ENCODE data around the gene KIAA1328. TPM values are rescaled to one million over a fixed set of nuclear protein-coding genes. Genes with fewer than 3 reads are reported as not detected.

KIAA1328 gene
- total RNA-seq, 1 donor from 2014 or later: 11.5 TPM

DNA sequence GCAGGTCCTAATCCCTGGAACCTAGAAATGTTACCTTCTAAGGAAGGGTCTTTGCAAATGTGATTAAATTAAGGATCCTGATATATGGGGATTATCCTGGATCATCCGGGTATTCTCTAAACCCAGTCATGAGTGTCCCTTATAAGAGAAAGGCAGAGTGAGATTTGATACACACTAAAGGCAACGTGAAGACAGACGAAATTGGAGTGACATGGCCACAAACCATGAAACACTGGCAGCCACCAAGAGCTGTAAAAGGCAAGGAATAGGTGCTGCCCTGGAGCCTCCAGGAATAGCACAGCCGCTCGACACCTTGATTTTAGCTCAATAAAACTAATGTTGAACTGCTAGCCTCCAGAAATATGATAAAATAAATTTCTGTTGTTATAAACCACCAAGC is 45.1 kb upstream of the KIAA1328 start:
- Histone ChIP-seq H3K9ac (no peak overlapping the region), H3K4me1 (peaks cover 19% of the 10 kb centered on the region), H3K9me3 (ENCODE audit: low read depth) (no peaks in the 10 kb centered on the region), H3F3A (ENCODE audit: low read depth) (peaks cover 13% of the 10 kb centered on the region), H3K27me3 (no peaks in the 10 kb centered on the region), H3K79me2 (ENCODE audit: low read depth) (no peaks in the 10 kb centered on the region), H3K4me3 (no peak overlapping the region), H4K20me1 (ENCODE audit: low read depth) (no peaks in the 10 kb centered on the region), H2AFZ (replicated peaks) (no peak overlapping the region), H3K36me3 (no peaks in the 10 kb centered on the region), H3K27ac (no peak overlapping the region), H3K4me2 (no peak overlapping the region)
- Mint-ChIP-seq H3K27ac (no peak overlapping the region), H3K36me3 (peaks cover 28% of the 10 kb centered on the region), H3K4me1 (peaks cover 13% of the 10 kb centered on the region), H3K4me3 (no peak overlapping the region), H3K9me3 (no peaks in the 10 kb centered on the region), H3K27me3 (ENCODE audit: insufficient read depth, low read depth) (peaks cover 4% of the 10 kb centered on the region)
- TF ChIP-seq, protein P1, sequence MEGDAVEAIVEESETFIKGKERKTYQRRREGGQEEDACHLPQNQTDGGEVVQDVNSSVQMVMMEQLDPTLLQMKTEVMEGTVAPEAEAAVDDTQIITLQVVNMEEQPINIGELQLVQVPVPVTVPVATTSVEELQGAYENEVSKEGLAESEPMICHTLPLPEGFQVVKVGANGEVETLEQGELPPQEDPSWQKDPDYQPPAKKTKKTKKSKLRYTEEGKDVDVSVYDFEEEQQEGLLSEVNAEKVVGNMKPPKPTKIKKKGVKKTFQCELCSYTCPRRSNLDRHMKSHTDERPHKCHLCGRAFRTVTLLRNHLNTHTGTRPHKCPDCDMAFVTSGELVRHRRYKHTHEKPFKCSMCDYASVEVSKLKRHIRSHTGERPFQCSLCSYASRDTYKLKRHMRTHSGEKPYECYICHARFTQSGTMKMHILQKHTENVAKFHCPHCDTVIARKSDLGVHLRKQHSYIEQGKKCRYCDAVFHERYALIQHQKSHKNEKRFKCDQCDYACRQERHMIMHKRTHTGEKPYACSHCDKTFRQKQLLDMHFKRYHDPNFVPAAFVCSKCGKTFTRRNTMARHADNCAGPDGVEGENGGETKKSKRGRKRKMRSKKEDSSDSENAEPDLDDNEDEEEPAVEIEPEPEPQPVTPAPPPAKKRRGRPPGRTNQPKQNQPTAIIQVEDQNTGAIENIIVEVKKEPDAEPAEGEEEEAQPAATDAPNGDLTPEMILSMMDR (IDR thresholded peaks at IDR 0.05): no peak
- TF ChIP-seq EZH2 (IDR thresholded peaks at IDR 0.05) (no peak), EZH2phosphoT487 (IDR thresholded peaks at IDR 0.05) (no peak)
- DNase-seq (ENCODE audit: low spot score): no peak

DNA sequence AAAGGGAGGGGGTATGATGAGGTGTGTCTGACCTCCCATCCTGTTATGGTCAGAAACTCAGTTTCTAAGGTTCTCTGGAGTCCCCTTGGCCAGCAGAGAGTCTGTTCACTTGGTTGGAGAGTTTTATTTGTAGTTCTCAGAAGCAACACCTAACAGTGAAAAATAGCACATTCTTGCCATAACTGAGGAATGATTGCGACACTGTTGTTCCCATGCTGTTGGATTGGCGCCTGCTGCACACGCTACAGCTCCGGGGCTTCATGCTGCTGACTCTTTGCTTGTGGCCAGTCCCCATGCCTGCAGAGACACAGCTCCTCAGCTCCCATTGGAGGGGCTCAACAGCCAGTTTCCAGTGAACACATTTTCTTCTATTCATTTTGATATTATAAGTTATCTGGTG is 42.2 kb upstream of the KIAA1328 start:
- Histone ChIP-seq H3K4me2 (peak overlapping the region; percentile 20), H2AFZ (replicated peaks) (no peak overlapping the region), H3F3A (ENCODE audit: low read depth) (peaks cover 13% of the 10 kb centered on the region), H3K9ac (no peak overlapping the region), H4K20me1 (ENCODE audit: low read depth) (no peaks in the 10 kb centered on the region), H3K36me3 (peaks cover 6% of the 10 kb centered on the region), H3K4me1 (peaks cover 19% of the 10 kb centered on the region), H3K27me3 (no peaks in the 10 kb centered on the region), H3K9me3 (ENCODE audit: low read depth) (no peaks in the 10 kb centered on the region), H3K27ac (peak overlapping the region; percentile 64), H3K4me3 (no peak overlapping the region), H3K79me2 (ENCODE audit: low read depth) (no peaks in the 10 kb centered on the region)
- no peak for TF ChIP-seq EZH2phosphoT487 (IDR thresholded peaks at IDR 0.05)
- DNase-seq (ENCODE audit: low spot score): no peak
- Mint-ChIP-seq H3K27ac (no peak overlapping the region), H3K27me3 (ENCODE audit: insufficient read depth, low read depth) (no peaks in the 10 kb centered on the region), H3K36me3 (peaks cover 41% of the 10 kb centered on the region), H3K9me3 (peaks cover 6% of the 10 kb centered on the region), H3K4me1 (peaks cover 13% of the 10 kb centered on the region), H3K4me3 (no peak overlapping the region)

DNA sequence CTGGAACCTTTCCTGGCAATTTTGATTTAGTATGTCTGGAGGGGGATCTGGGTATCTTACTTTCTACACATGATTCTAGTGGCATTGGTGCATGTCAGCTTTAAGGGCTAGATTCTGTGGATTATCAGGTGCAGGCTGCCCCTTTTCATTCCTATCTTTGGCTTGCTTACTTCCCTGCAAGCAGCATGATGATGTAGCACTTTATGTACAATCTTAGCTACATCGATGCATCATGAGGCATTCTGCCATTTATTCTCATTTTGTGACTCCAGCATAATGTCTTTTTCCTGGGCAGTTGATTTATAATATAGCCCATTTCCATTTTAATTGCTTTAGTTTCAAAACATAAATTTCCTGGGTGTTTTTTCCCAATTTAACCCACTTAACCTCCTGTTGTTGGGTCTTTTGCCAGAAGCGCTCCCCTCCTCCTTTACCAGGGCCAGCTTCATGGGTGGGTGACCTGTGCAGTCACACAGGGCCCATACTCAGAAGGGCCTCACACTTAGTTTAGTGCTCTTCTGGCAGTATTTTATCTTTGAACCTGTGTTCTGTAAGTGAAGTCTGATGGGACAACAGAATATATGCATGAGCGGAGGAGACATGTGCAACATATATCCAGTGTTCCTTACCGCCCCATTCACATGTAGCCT is 36.2 kb upstream of the KIAA1328 start:
- Histone ChIP-seq H3K79me2 (ENCODE audit: low read depth) (no peaks in the 10 kb centered on the region), H3K27ac (no peak overlapping the region), H4K20me1 (ENCODE audit: low read depth) (peaks cover 12% of the 10 kb centered on the region), H3K27me3 (no peaks in the 10 kb centered on the region), H3F3A (ENCODE audit: low read depth) (peaks cover 1% of the 10 kb centered on the region), H3K4me3 (no peak overlapping the region), H2AFZ (replicated peaks) (no peak overlapping the region), H3K4me2 (no peak overlapping the region), H3K9me3 (ENCODE audit: low read depth) (no peaks in the 10 kb centered on the region), H3K36me3 (peaks cover 8% of the 10 kb centered on the region), H3K9ac (no peak overlapping the region), H3K4me1 (peaks cover 8% of the 10 kb centered on the region)
- TF ChIP-seq, protein P1 (IDR thresholded peaks at IDR 0.05): no peak
- TF ChIP-seq EZH2phosphoT487 (IDR thresholded peaks at IDR 0.05) (no peak), EZH2 (IDR thresholded peaks at IDR 0.05) (no peak)
- no peak overlapping the region for H3K4me3 Mint-ChIP-seq
- peaks cover 6% of the 10 kb centered on the region for H3K9me3 Mint-ChIP-seq
- DNase-seq (ENCODE audit: low spot score): no peak
- peaks cover 62% of the 10 kb centered on the region for H3K36me3 Mint-ChIP-seq
- peaks cover 2% of the 10 kb centered on the region for H3K4me1 Mint-ChIP-seq
- H3K27ac Mint-ChIP-seq: no peak overlapping the region
- H3K27me3 Mint-ChIP-seq (ENCODE audit: insufficient read depth, low read depth): peaks cover 2% of the 10 kb centered on the region

DNA sequence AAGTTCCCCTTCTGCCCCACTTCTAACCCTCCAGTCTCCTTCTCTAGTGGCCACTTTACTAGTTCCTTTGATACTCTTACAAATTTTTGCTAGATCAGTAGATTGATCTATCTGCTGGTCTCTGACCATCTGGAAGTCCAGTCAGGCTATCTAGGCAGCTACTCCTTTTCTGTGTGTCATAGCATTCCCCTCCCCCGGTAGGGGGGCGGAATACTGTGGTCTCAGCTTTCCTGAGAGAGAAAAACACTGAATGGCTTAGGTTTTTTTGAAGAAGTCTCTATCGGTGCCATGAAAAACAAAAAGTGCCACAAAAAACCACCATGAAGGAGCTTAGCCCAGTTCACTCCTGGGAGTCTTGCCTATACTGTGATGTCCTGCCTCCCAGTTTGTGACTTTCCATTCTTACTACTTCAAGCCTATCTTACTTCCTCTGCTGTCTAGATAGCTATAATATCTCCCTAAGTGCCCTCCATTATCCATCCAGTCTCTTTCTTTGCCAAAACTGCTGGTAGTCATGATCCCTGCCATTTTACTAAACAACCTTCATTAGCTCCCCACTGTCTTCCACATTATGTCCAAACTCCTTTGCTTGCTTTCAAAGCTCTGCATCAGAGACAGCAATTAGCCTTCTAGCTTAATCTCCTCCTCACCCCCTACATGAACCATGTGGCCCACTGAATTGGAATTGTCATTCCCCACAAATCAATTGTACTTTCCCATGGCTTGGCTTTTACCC is 30.0 kb upstream of the KIAA1328 start:
- no peak overlapping the region for H2AFZ ChIP-seq (replicated peaks)
- no peak overlapping the region for H3K9ac ChIP-seq
- H3K4me3 ChIP-seq: peak overlapping the region; percentile 8
- Mint-ChIP-seq H3K27ac (peak overlapping the region; percentile 14), H3K4me1 (peaks cover 12% of the 10 kb centered on the region), H3K36me3 (peaks cover 65% of the 10 kb centered on the region), H3K27me3 (ENCODE audit: insufficient read depth, low read depth) (peaks cover 5% of the 10 kb centered on the region), H3K9me3 (no peaks in the 10 kb centered on the region), H3K4me3 (no peak overlapping the region)
- no peaks in the 10 kb centered on the region for H3K27me3 ChIP-seq
- no peaks in the 10 kb centered on the region for H3K79me2 ChIP-seq (ENCODE audit: low read depth)
- H3K4me2 ChIP-seq: peak overlapping the region; percentile 59
- peak; percentile 92 for TF ChIP-seq EZH2phosphoT487 (IDR thresholded peaks at IDR 0.05)
- TF ChIP-seq, protein P1 (IDR thresholded peaks at IDR 0.05): no peak
- no peak for TF ChIP-seq EZH2 (IDR thresholded peaks at IDR 0.05)
- peak; percentile 76 for DNase-seq (ENCODE audit: low spot score)
- peaks cover 28% of the 10 kb centered on the region for H3K4me1 ChIP-seq
- peaks cover 38% of the 10 kb centered on the region for H3F3A ChIP-seq (ENCODE audit: low read depth)
- peaks cover 30% of the 10 kb centered on the region for H3K36me3 ChIP-seq
- H4K20me1 ChIP-seq (ENCODE audit: low read depth): peaks cover 38% of the 10 kb centered on the region
- H3K27ac ChIP-seq: peak overlapping the region; percentile 69
- H3K9me3 ChIP-seq (ENCODE audit: low read depth): no peaks in the 10 kb centered on the region

Measured in neural progenitor cell (in vitro differentiated cells).